GM23338 (cell line): ENCODE results near the gene COPE. TPM values are rescaled to one million over a fixed set of nuclear protein-coding genes. Genes with fewer than 3 reads are reported as not detected.

ENCODE experiments used
- ATAC-seq: fragments of 200-7000 bp; cut with Tn5 transposase; 3 replicates; pipeline ENCODE4 v1.9.1; 2020
- DNase-seq: peaks from one replicate; pipeline ENCODE4 v3.0.0-alpha.2; 2015; ENCODE audit warnings: low spot score
- H2AFZ ChIP-seq: fragments of 200-600 bp; sonication (generic); 2 replicates; pipeline ENCODE4 v1.8.0; 2016; ENCODE audit warnings: antibody characterized with exemption, mild to moderate bottlenecking, moderate library complexity
- H3F3A ChIP-seq: fragments of 200-600 bp; sonication (generic); replicated peaks from 2 replicates; pipeline ENCODE4 v1.8.0; 2017; ENCODE audit warnings: antibody characterized with exemption, mixed run types, low read depth
- H3K27ac ChIP-seq: fragments of 200-600 bp; sonication (generic); 2 replicates; pipeline ENCODE4 v1.6.1; 2016; ENCODE audit warnings: low read depth
- H3K27me3 ChIP-seq: fragments of 200-600 bp; sonication (generic); 2 replicates; pipeline ENCODE4 v1.8.0; 2016; ENCODE audit warnings: mild to moderate bottlenecking, mixed run types, moderate library complexity; ENCODE audit not compliant: insufficient read depth
- H3K36me3 ChIP-seq: fragments of 200-600 bp; sonication (generic); 2 replicates; pipeline ENCODE4 v1.8.0; 2016; ENCODE audit warnings: mild to moderate bottlenecking; ENCODE audit not compliant: insufficient read depth
- H3K4me1 ChIP-seq: fragments of 200-600 bp; sonication (generic); 2 replicates; pipeline ENCODE4 v1.8.0; 2016; ENCODE audit warnings: mild to moderate bottlenecking, moderate library complexity; ENCODE audit not compliant: insufficient read depth
- H3K4me2 ChIP-seq: fragments of 200-600 bp; sonication (generic); 2 replicates; pipeline ENCODE4 v1.7.1; 2017; ENCODE audit warnings: mixed run types
- H3K4me3 ChIP-seq: fragments of 200-600 bp; sonication (generic); 2 replicates; pipeline ENCODE4 v1.6.1; 2016; ENCODE audit warnings: mixed run types
- H3K79me2 ChIP-seq: fragments of 200-600 bp; sonication (generic); replicated peaks from 2 replicates; pipeline ENCODE4 v1.8.0; 2017; ENCODE audit warnings: mild to moderate bottlenecking; ENCODE audit not compliant: insufficient read depth
- H3K9me2 ChIP-seq: fragments of 200-600 bp; sonication (generic); 2 replicates; pipeline ENCODE4 v1.8.0; 2017; ENCODE audit not compliant: insufficient read depth
- H4K20me1 ChIP-seq: fragments of 200-600 bp; sonication (generic); replicated peaks from 2 replicates; pipeline ENCODE4 v1.8.0; 2017; ENCODE audit warnings: mild to moderate bottlenecking; ENCODE audit not compliant: insufficient read depth
- H3K27ac Mint-ChIP-seq: 2 replicates; pipeline ENCODE4 v1.8.0; 2020; ENCODE audit warnings: inconsistent platforms, mild to moderate bottlenecking, moderate library complexity, mixed read lengths
- H3K27me3 Mint-ChIP-seq: 3 replicates; pipeline ENCODE4 v1.8.0; 2022; ENCODE audit warnings: low read depth, mild to moderate bottlenecking, moderate library complexity, mixed read lengths, inconsistent platforms; ENCODE audit not compliant: insufficient read depth, poor library complexity
- H3K36me3 Mint-ChIP-seq: 3 replicates; pipeline ENCODE4 v1.8.0; 2021; ENCODE audit warnings: low read depth, mild to moderate bottlenecking, inconsistent platforms, moderate library complexity, mixed read lengths
- H3K4me1 Mint-ChIP-seq: 3 replicates; pipeline ENCODE4 v1.8.0; 2020; ENCODE audit warnings: mild to moderate bottlenecking, inconsistent platforms, mixed read lengths
- H3K4me3 Mint-ChIP-seq: 3 replicates; pipeline ENCODE4 v1.8.0; 2021; ENCODE audit warnings: moderate library complexity, mild to moderate bottlenecking, inconsistent platforms, mixed read lengths
- H3K9me3 Mint-ChIP-seq: 3 replicates; pipeline ENCODE4 v1.8.0; 2020; ENCODE audit warnings: moderate library complexity, mild to moderate bottlenecking, inconsistent platforms, mixed read lengths
- POLR2AphosphoS5 ChIP-seq: IDR thresholded peaks from 2 replicates; pipeline ENCODE4 v1.6.1; 2016; ENCODE audit warnings: antibody characterized with exemption, low read depth
- ZNF331 ChIP-seq: fragments of 250-450 bp; sonication (Bioruptor Pico); IDR thresholded peaks from 2 replicates; pipeline ENCODE4 v1.5.0; 2020; ENCODE audit warnings: low read depth, mild to moderate bottlenecking, moderate library complexity
- polyA plus RNA-seq: library from polyadenylated mRNA; unstranded; fragments of >200 nt; fragmentation: Nextera tagmentation; extraction: Ambion mirVana; gene quantifications from 2 replicates; pipeline ENCODE4 v1.2.1, GENCODE V29; 2016
- total RNA-seq: library from RNA; depleted of rRNA; stranded (reverse); fragments of >200 nt; shearing (Covaris generic); gene quantifications from 2 replicates; pipeline ENCODE4 v1.2.3, GENCODE V29; 2014
- TF ChIP-seq, protein P1 (sequence below): IDR thresholded peaks from one replicate; pipeline ENCODE4 v1.6.1; 2018; ENCODE audit warnings: antibody characterized with exemption; ENCODE audit not compliant: unreplicated experiment
- TF ChIP-seq, protein P2 (sequence below): fragments of 250-450 bp; sonication (Bioruptor Pico); IDR thresholded peaks from 2 replicates; pipeline ENCODE4 v1.5.0; 2020; ENCODE audit warnings: mild to moderate bottlenecking, moderate library complexity

COPE gene
- total and polyA plus RNA-seq, 2 experiments from 2014 or later, result 263 TPM

DNA sequence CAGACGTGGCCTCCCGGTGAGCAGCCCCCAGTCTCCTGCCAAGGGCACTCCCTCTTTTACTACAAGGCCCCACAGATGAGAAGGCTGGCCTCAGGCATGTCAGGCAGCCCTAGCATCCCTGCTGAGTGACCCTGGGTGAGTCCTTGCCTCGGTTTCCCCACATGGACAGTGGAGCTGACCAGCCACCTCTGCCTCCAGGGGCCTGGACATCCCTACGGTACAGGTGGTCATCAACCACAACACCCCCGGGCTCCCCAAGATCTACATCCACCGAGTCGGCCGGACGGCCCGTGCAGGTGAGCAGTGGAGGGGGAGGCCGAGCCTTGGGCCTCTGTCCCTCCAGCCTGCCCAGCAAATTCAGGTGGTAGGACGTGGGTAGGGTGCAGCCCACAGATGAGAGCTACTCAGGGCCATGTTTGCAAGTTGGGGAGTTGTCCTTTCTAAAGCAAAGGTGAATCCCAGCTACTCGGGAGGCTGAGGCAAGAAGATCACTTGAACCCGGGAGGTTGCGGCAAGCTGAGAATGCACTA, 5.6 kb upstream of the COPE start (continued):
- TF ChIP-seq, protein P1, sequence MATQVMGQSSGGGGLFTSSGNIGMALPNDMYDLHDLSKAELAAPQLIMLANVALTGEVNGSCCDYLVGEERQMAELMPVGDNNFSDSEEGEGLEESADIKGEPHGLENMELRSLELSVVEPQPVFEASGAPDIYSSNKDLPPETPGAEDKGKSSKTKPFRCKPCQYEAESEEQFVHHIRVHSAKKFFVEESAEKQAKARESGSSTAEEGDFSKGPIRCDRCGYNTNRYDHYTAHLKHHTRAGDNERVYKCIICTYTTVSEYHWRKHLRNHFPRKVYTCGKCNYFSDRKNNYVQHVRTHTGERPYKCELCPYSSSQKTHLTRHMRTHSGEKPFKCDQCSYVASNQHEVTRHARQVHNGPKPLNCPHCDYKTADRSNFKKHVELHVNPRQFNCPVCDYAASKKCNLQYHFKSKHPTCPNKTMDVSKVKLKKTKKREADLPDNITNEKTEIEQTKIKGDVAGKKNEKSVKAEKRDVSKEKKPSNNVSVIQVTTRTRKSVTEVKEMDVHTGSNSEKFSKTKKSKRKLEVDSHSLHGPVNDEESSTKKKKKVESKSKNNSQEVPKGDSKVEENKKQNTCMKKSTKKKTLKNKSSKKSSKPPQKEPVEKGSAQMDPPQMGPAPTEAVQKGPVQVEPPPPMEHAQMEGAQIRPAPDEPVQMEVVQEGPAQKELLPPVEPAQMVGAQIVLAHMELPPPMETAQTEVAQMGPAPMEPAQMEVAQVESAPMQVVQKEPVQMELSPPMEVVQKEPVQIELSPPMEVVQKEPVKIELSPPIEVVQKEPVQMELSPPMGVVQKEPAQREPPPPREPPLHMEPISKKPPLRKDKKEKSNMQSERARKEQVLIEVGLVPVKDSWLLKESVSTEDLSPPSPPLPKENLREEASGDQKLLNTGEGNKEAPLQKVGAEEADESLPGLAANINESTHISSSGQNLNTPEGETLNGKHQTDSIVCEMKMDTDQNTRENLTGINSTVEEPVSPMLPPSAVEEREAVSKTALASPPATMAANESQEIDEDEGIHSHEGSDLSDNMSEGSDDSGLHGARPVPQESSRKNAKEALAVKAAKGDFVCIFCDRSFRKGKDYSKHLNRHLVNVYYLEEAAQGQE, result no peak
- TF ChIP-seq POLR2AphosphoS5, result no peak
- TF ChIP-seq ZNF331 (CRISPR knock-in tag), result no peak

DNA sequence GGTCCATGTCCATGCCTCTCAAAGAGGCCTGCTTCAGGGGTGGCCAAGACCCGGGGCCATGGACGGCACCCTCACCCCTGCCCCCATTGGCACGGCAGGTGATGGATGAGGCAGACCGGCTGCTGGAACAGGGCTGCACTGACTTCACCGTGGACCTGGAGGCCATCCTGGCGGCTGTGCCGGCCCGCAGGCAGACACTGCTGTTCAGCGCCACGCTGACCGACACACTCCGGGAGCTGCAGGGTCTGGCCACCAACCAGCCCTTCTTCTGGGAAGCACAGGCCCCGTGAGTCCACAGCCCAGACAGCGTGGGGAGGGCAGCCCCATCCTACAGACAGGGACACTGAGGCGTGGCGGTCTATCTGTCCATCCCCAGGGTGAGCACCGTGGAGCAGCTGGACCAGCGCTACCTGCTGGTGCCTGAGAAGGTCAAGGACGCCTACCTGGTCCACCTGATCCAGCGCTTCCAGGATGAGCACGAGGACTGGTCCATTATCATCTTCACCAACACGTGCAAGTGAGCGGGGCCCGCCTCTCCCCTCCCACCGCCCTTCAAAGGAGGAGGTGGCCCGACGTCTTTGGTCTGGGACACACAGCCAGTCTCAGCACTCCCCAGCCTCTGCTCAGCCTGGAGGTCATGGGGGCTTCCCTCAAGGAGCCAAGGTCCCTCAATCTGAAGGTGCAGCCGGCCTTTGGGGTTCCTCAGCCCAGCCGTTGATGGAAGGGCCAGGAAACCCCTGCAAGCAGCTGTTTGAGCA, 3.2 kb upstream of the COPE start:
- Mint-ChIP-seq H3K4me3 (no peak overlapping the region), H3K9me3 (no peaks in the 10 kb centered on the region; the same call in 2 of the 3 replicates), H3K4me1 (peaks cover 9% of the 10 kb centered on the region), H3K27ac (no peak overlapping the region), H3K36me3 (peaks cover 59% of the 10 kb centered on the region), H3K27me3 (peaks cover 12% of the 10 kb centered on the region)
- Histone ChIP-seq H3K36me3 (no peaks in the 10 kb centered on the region; the same call in 1 of the 2 replicates), H3K27me3 (no peaks in the 10 kb centered on the region), H3K27ac (no peak overlapping the region), H3K79me2 (peaks cover 31% of the 10 kb centered on the region), H3K4me2 (no peak overlapping the region), H3K4me3 (no peak overlapping the region), H4K20me1 (peaks cover 3% of the 10 kb centered on the region; the same call in 1 of the 2 replicates), H3K4me1 (0 out of 2 replicates have a peak, but pooled peaks cover 9% of the 10 kb centered on the region), H3F3A (0 out of 2 replicates have a peak, but pooled peaks cover 3% of the 10 kb centered on the region), H2AFZ (no peak overlapping the region), H3K9me2 (no peaks in the 10 kb centered on the region)
- DNase-seq (no peak), ATAC-seq (no peak)
- TF ChIP-seq POLR2AphosphoS5, result 0 out of 2 replicates have a peak, but pooled peaks have one; percentile 2
- TF ChIP-seq, protein P2, sequence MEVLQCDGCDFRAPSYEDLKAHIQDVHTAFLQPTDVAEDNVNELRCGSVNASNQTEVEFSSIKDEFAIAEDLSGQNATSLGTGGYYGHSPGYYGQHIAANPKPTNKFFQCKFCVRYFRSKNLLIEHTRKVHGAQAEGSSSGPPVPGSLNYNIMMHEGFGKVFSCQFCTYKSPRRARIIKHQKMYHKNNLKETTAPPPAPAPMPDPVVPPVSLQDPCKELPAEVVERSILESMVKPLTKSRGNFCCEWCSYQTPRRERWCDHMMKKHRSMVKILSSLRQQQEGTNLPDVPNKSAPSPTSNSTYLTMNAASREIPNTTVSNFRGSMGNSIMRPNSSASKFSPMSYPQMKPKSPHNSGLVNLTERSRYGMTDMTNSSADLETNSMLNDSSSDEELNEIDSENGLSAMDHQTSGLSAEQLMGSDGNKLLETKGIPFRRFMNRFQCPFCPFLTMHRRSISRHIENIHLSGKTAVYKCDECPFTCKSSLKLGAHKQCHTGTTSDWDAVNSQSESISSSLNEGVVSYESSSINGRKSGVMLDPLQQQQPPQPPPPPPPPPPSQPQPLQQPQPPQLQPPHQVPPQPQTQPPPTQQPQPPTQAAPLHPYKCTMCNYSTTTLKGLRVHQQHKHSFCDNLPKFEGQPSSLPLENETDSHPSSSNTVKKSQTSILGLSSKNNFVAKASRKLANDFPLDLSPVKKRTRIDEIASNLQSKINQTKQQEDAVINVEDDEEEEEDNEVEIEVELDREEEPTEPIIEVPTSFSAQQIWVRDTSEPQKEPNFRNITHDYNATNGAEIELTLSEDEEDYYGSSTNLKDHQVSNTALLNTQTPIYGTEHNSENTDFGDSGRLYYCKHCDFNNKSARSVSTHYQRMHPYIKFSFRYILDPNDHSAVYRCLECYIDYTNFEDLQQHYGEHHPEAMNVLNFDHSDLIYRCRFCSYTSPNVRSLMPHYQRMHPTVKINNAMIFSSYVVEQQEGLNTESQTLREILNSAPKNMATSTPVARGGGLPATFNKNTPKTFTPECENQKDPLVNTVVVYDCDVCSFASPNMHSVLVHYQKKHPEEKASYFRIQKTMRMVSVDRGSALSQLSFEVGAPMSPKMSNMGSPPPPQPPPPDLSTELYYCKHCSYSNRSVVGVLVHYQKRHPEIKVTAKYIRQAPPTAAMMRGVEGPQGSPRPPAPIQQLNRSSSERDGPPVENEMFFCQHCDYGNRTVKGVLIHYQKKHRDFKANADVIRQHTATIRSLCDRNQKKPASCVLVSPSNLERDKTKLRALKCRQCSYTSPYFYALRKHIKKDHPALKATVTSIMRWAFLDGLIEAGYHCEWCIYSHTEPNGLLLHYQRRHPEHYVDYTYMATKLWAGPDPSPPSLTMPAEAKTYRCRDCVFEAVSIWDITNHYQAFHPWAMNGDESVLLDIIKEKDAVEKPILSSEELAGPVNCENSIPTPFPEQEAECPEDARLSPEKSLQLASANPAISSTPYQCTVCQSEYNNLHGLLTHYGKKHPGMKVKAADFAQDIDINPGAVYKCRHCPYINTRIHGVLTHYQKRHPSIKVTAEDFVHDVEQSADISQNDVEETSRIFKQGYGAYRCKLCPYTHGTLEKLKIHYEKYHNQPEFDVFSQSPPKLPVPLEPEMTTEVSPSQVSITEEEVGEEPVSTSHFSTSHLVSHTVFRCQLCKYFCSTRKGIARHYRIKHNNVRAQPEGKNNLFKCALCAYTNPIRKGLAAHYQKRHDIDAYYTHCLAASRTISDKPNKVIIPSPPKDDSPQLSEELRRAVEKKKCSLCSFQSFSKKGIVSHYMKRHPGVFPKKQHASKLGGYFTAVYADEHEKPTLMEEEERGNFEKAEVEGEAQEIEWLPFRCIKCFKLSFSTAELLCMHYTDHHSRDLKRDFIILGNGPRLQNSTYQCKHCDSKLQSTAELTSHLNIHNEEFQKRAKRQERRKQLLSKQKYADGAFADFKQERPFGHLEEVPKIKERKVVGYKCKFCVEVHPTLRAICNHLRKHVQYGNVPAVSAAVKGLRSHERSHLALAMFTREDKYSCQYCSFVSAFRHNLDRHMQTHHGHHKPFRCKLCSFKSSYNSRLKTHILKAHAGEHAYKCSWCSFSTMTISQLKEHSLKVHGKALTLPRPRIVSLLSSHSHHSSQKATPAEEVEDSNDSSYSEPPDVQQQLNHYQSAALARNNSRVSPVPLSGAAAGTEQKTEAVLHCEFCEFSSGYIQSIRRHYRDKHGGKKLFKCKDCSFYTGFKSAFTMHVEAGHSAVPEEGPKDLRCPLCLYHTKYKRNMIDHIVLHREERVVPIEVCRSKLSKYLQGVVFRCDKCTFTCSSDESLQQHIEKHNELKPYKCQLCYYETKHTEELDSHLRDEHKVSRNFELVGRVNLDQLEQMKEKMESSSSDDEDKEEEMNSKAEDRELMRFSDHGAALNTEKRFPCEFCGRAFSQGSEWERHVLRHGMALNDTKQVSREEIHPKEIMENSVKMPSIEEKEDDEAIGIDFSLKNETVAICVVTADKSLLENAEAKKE, result no peak
